GM18868 (cell line): ENCODE measurements around the gene CRTC3.
"Not testable (repeated sequence)": the region's sequence is repeated elsewhere in the genome, so short reads cannot be mapped to it uniquely, and the experiment has no call there.

Experiments
- ATAC-seq: cut with Tn5 transposase; IDR thresholded peaks from one replicate; pipeline ENCODE4 v1.9.1; 2021; ENCODE audit warnings: mild to moderate bottlenecking, moderate library complexity; ENCODE audit not compliant: unreplicated experiment

CRTC3 gene

DNA sequence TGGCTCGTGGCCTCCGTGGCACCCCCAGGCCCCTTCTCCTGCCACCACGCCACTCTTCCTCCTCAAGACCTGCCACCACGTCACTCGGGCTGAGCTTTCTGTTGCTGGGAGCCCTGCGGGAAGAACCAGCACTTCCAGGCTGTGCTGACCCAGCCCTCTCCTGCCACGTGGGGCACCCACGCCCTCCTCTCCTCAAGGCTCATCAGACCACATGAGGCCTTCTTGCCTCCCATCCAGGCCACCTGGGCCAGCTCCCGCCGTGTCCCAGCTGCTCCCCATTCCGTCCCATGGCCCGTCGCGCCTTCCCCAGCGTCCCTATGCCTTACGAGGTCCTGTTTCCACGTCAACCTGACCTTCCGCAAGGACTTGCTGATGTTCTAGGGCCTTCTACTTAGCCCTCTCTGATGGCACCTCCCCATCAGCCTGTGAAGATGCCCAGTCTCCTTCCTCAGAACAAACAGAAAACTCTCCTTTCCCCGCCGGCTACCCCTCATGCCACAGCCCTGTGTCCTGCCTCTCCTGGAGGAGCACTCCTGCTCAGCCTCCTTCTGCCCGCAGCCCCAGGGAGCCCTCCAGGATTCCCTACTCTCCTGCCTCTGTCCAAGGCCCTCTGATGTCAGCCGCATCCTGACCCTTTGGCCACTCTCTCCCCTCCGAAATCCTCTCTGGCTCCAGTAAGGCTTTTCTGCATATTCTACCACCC is 116.3 kb downstream of the CRTC3 start:
- no peak for ATAC-seq

DNA sequence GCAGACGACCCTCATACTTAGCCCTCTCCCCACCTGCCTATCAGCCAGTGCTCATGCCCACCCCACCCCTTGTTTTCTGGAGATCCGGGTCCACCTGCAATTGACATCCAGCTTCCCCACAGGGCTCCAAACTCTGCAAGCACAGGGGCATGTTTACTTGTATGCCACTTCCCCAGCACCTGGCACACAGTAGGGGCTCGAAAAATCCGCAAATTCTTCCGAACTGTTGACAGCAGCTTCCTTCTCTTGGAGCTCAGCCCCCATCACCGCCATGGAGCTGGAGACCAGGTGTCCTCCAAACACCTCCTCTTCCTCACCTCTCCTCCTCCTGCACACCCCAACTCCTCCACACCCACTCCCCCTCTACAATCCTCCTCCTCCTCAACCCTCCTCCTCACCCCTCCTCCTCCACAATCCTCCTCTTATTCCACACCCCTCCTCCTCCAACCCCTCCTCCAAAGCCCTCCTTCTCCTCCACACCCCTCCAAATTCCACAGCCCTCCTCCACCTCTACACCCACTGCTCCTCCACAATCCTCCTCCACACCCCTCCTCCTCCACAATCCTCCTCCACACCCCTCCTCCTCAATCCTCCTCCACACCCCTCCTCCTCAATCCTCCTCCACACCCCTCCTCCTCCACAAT is 117.1 kb downstream of the CRTC3 start:
- ATAC-seq = no peak

DNA sequence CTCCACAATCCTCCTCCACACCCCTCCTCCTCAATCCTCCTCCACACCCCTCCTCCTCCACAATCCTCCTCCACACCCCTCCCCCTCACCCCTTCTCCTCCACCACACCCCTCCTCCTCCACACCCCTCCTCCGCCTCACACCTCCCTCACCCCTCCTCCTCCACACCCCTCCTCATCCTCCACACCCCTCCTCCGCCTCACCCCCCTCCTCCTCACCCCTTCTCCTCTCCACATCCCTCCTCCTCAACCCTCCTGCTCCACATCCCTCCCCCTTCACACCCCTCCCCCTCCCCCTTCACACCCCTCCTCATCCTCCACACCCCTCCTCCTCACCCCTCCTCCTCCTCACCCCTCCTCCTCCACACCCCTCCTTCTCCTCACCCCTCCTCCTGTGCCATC is 117.6 kb downstream of the CRTC3 start:
- no peak for ATAC-seq

DNA sequence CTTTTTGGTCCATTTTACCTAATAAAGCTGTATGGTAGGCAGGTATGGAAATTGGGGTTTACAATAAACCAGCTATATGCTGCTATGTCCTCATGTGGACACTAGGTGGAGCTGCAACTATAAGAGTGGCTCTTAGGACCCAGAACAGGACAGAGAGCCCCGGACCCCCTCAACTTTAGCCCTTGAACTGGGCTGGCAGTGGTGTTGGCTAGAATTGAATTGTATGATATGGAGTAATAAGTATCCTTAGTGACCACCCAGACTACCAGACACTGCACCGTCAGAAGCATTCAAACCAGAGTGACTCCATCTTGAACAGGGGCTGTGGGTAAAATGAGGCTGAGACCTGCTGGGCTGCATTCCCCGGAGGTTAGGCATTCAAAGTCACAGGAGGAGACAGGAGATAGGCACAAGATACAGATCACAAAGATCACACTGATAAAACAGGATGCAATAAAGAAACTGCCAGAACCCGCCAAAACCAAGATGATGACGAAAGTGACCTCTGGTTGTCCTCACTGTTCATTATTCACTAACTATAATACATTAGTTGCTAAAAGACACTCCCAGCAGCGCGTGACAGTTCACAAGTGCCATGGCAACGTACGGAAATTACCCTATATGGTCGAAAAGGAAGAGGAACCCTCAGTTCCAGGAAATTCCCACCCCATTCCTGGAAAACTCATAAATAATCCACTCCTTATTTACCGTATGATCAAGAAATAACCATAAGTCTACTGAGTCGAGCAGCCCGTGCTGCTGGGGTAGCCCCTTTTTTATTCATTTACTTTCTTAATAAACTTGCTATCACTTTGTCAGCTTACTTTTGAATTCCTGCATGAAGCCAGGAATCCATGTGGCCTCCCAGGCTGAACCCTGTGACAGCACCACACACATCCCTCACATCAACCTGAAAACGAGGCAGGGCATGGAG is 118.7 kb downstream of the CRTC3 start:
- ATAC-seq = peak; percentile 64

DNA sequence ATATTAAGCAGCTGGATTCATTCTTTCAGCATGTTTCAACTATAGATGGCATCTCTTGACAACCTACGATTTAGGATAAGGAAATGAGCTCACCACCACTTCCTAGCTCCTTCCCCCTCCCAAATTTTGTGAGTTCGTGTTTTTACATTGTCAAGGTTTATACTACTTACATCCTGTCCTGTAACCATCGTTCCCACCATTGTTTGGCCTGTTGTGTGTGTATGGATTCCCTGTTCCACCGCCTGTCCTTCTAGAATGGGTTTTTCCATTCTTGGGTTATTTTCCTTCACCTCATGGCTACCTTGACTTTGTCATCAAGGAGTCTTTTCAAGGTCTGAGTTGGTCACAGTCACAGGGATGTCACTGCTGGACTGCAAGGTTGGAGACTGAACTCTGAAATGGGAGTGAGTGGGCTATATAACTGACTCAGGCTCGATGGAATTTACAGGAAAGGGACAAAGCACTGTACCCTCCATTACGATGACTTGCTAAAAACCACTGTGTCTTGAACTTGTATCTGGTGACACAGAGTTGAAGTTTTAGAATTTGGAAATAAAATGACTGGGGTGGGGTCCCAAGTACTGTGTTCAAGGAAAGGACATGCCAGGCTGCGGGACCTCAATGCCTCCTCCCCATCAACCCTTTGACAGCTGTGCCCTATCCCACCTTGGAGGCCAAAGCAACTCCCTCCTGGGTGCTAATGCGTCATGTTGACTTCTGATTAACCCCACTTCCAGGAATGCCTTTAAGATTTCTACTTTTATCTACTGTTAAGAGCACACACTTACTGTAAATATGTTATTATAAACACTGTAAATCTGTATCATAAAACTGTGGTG is 120.6 kb downstream of the CRTC3 start:
- ATAC-seq = no peak

DNA sequence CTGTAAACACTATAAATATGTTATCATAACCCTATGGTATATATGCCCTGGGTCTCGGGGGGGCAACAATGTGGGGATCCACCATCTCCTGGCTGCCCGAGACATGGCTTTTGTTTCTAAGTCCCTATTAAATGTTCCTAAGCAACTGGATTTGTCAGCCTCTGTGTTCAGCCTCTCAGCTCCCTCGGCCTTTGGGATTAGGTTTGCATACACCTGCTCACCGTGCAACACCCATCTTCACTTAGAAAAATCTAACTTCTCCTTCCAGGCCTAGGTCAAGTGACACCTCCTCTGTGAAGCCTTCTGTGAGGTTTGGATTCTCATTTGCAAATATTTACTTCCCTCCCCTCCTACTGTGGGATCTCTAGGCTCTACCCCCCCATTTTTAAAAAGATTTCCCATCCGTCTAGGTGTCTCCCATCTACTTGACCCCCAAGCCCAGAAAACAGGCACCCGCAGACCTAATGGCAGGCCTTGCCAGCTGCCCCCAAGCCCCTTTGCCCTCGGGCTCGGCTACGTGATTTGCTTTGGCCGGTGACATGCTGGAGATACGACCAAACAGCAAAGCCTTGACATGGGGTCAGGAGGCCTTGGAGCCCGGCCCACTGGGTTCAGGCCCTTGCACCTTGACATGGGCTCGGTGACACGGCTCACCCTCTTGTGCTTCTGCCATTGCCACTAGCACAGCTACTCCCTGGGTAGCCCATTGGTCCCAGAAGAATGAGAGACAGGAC is 121.4 kb downstream of the CRTC3 start:
- no peak for ATAC-seq

DNA sequence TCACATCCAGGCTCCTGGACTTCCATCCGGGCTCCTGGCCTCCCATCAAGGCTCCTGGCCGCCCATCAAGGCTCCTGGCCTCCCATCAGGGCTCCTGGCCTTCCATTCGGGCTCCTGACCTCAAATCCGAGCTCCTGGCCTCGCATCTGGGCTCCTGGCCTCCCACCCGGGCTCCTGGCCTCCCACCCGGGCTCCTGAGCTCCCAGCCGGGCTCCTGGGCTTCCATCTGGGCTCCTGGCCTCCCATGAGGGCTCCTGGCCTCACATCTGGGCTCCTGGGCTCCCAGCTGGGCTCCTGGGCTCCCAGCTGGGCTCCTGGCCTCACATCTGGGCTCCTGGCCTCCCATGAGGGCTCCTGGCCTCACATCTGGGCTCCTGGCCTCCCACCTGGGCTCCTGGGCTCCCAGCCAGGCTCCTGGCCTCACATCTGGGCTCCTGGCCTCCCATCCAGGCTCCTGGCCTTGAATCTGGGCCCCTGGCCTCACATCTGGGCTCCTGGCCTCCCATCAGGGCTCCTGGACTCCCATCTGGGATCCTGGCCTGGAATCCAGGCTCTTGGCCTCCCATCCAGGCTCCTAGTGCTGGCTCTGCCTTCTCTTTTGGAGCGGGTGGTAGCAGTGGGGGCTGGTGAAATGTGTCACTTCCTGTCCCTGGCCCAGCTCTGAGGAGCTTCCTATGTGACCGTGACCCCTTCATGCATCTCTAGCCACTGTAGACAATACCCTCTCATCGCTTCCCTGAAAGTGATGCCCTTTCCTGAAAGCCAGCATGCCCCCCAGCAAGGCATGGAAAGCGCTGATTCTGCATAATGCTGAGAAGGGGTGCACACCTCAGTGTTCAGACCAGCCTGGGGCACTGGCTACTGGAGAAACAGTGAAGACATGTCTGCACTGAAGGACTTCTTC is 124.8 kb downstream of the CRTC3 start:
- ATAC-seq = no peak

DNA sequence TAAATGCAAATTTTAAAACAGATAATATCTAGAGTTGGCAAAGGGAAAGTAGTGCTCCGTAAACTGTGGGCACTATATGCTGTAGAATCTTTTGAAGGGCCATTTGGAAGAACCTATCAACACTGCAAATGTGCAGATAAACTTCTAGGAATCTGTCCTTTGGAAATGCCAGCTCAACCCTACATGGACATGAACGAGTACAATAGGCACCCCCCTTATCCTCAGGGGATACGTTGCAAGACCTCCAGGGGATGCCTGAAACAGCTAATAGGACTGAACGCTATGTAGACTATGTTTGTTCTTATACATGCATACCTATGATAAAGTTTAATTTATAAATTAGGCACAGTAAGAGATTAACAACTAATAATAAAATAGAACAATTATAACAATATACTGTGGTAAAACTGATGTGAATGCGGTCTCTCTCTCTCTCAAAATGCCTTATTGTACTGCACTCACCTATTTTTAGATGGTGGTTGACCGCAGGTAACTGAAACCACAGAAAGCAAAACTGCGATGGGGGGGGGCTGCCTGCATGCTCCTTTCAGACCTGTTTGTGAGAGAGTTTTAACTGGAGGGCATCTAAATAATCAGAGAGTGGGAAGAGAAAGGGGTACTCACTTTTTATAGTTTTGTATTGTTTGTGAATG is 127.9 kb downstream of the CRTC3 start:
- peak; percentile 29 for ATAC-seq

DNA sequence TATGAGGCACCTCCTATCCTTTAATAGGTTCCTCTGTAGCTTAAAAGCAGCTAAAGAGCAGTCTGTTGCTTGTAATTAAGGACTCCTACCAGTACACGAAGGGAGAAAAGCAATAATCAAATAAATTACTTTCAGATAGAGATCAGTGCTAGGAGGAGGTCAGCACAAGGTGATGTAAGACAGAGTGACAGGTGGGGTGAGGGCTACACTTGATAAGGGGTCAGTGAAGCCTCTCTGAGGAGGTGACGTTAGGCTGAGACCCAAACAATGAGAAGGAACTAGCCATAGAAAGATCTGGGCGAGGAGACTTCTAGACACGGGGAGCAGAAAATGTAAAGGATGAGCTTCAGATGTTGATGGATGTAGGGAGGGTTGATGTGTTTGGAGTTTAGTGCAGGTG is 129.8 kb downstream of the CRTC3 start:
- ATAC-seq = no peak

DNA sequence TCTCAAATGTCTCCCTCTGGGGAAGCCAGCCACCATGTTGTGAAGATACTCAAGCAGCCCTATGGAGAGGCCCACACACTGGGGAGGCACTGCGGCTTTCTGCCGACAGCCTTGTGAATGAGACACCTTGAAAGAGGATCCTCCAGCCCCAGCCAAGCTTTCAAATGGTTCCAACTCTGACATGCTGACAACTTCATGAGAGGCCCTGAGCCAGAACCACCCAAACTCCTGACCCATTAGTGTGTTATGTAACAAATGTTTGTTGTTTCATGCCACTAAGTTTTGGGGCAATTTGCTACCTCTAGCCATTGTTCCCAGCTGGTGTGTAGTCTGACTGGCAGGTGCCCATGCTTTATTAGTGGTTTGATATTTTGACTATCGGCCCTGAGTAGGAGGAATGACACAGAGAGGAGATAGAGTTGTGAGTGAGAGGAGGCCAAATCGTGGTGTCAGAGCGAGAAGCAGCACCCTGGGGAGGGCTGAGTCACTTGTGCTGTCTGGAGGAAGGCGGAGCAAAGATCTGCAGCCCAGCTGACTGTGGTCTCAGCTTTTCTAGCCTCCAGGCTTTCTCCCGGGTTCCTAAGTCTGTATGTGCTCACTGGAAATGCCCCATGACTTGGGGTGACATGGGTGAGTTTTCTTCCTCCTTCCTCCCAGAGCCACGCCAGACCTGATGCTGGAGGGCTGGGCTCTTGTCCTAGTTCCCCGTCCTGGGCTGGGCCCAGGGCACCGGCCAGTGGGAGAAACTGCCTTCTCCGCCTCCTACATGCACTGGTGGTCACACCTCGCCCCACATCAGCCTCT is 130.7 kb downstream of the CRTC3 start:
- peak; percentile 71 for ATAC-seq

DNA sequence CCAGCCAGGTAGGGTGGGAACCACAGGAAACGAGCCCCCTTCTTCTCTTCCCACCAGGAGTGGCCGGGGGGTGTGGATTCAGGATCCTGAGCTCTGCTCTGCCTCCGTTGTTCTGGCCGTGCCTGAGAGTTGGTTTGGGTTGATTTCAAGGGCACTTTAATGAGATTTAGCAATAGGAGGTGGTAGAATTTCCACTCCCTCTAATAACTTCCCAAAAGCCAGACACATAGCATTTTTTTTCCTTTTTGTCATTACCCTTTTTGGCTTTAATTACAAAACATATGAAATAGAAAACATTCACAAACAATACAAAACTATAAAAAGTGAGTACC is 131.2 kb downstream of the CRTC3 start:
- not testable (repeated sequence) for ATAC-seq

DNA sequence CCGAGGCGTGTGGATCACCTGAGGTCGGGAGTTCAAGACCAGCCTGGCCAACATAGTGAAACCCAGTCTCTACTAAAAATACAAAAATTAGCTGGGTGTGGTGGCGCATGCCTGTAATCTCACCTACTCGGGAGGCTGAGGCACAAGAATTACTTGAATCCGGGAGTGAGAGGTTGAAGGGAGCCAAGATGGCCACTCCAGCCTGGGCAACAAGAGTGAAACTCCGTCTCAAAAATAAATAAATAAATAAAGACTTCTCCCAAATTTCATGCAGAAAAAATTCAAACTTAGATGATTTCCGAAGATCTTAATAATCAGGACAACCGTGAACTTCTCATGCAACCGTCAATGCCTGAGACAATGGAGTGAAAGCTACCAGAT is 134.3 kb downstream of the CRTC3 start:
- ATAC-seq = not testable (repeated sequence)

DNA sequence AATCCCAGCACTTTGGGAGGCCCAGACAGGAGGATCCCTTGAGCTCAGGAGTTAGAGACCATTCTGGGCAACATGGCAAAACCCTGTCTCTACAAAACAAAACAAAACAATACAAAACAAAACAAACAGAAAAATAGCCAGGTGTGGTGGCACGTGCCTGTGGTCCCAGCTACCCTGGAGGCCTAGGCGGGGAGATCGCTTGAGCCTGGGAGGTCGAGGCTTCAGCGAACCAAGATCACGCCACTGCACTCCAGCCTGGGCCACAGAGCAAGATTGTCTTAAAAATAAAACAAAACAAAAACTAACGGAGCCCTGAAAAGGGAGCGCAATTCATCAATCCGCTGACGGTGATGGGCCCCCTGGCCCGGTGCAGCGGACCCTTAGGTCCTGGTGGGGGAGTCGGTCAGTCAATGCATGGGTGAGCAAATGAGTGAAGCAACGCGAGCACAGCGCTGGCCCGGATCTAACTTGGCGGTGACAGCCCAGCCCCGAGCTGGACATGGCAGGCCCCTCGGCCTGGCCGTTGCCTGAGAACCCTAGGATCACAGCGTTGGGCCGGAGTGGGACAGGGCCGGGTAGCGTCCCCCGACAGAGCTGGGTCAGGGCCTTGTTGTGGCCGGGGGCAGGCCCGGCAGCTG is 135.0 kb downstream of the CRTC3 start:
- ATAC-seq = no peak

DNA sequence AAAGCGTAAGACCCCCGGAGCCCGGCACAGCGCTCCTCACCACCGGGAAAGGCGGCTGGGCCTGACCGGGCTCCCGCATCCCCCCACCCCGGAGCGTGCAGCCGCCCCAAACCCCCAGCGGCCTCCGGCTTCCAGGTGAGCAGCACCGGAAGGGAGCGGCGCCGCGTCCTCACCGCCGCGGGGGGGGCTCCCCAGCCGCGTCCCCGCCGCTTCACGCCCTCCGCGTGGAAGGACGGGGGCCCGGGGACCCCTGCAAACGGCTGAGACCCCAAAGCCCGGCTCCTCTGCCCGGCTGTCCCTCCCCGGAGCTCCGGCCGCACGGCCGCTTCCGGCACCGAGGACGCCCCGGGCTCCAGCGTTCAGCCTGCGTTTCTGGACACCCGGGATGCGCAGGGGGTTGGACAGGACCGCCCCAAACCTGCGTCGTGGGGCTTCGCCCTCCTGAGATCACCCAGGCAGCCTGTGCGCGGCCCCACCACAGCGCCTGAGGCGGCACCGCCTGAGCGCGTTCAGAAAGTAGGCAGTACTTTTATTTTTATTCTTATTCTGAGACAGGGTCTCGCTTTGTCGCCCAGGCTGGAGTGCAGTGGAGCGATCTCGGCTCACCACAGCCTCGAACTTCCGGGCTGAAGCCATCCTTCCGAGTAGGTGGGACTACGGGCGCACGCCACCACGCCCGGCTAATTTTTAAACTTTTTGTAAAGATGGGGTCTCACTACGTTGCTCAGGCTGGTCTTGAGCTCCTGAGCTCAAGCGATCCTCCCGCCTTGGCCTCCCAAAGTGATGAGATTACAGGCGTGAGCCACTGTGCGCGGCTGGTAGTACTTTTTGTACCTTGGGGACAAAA is 135.8 kb downstream of the CRTC3 start:
- ATAC-seq = peak; percentile 70

DNA sequence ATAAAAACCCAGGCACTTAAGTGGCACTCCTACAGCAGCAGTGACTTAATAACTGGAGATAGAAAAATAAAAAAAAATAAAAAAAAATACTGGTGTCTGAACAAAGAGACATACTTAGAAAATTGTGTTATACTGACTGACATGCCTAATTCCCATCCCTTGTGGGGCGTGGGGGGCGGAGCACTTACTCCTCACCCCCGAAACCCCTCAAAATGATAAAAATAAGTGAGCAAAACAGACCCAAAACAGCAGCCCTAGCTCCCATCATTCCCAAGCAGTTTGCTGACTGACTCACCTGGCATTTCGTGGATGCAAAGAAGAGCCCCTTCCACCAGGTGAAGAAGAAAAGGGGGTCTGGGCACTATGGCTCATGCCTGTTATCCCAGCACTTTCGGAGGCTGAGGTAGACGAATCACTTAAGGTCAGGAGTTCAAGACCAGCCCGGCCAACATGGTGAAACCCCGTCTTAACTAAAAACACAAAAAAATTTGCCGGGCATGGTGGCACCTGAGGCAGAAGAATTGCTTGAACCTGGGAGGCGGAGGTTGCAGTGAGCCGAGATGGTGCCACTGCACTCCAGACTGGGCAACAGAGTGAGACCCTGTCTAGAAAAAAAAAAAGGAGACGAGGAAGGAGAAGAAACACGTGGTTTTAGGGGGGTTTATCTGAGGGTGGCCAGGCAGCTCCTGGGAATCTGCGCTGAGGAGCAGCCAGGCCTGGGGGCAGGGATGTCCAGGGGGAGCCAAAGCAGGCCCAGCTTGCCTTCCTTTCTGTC is 136.6 kb downstream of the CRTC3 start:
- ATAC-seq = no peak
